Gastroesophageal sphincter (tissue), 4 donors: Measurements from ENCODE around the gene GTF2B. TPM values are rescaled to one million over a fixed set of nuclear protein-coding genes. Genes with fewer than 3 reads are reported as not detected.

Experiments used
- ATAC-seq: fragments of 150-250 bp; one replicate; pipeline ENCODE4 v1.9.1; 2016; ENCODE audit warnings: mild to moderate bottlenecking, moderate library complexity
- H3K27ac ChIP-seq, 4 donors: fragments of 200-600 bp; sonication (generic) in 3 of 4; 1 replicate in 3 of 4; 2 replicates in 1 of 4; pipeline ENCODE4 v1.5.1; 2016 to 2019
- H3K27me3 ChIP-seq: fragments of 200-600 bp; sonication (generic); one replicate; pipeline ENCODE4 v1.5.1; 2019
- H3K36me3 ChIP-seq, 2 donors: fragments of 200-600 bp; sonication (generic); one replicate each; pipeline ENCODE4 v1.5.1; 2019; ENCODE audit warnings: control low read depth in 1 of 2
- H3K4me1 ChIP-seq, 3 donors: fragments of 200-600 bp; sonication (generic); 1 replicate in 2 of 3; 2 replicates in 1 of 3; pipeline ENCODE4 v1.5.1; 2016 to 2019; ENCODE audit warnings: control low read depth in 2 of 3
- H3K4me3 ChIP-seq, 2 donors: fragments of 200-600 bp; sonication (generic); one replicate each; pipeline ENCODE4 v1.5.1; 2019; ENCODE audit warnings: mild to moderate bottlenecking in 1 of 2, moderate library complexity in 1 of 2
- H3K9me3 ChIP-seq, 3 donors: fragments of 200-600 bp; sonication (generic); one replicate each; pipeline ENCODE4 v1.5.1; 2017 to 2019; ENCODE audit warnings: control low read depth in 2 of 3
- EP300 ChIP-seq: sonication (generic); formaldehyde crosslinking; IDR thresholded peaks from one replicate; pipeline ENCODE4 v1.6.1; 2017; ENCODE audit warnings: antibody characterized with exemption, mild to moderate bottlenecking
- POLR2A ChIP-seq, 2 donors: fragments of 450-650 bp; IDR thresholded peaks; one replicate each; pipeline ENCODE4 v1.6.1; 2017; ENCODE audit warnings: antibody characterized with exemption in 2 of 2, mild to moderate bottlenecking in 2 of 2, moderate library complexity in 1 of 2
- POLR2AphosphoS5 ChIP-seq: sonication (generic); formaldehyde crosslinking; IDR thresholded peaks from one replicate; pipeline ENCODE4 v1.6.1; 2017; ENCODE audit warnings: antibody characterized with exemption
- WGBS, 2 donors: methylation state at CpG; one replicate each; pipeline ENCODE4 v1.1.5; 2018; ENCODE audit warnings: low coverage in 1 of 2; 5-methylcytosine and 5-hydroxymethylcytosine counted together
- small RNA-seq, 4 donors: library from RNA; depleted of rRNA; stranded (forward); fragments of <200 nt; gene quantifications; one replicate each; pipeline ENCODE3, GENCODE V24; 2016
- total RNA-seq, 4 donors: library from RNA; depleted of rRNA; stranded (reverse); fragments of >200 nt; gene quantifications; one replicate each; pipeline ENCODE4 v1.1.0, GENCODE V29; 2016
- TF ChIP-seq, protein P1 (sequence below), 4 experiments: fragments of 200-600 bp in 2 of 4; fragments of 450-650 bp in 2 of 4; sonication (generic) in 1 of 4; IDR thresholded peaks; one replicate each; pipeline ENCODE4 v1.5.1; 2017 to 2019; ENCODE audit warnings: antibody characterized with exemption in 4 of 4, mild to moderate bottlenecking in 2 of 4, moderate library complexity in 2 of 4

GTF2B gene
- total RNA-seq, 4 donors from 2014 or later = 27.0 to 42.6 (median 33.2) TPM

DNA sequence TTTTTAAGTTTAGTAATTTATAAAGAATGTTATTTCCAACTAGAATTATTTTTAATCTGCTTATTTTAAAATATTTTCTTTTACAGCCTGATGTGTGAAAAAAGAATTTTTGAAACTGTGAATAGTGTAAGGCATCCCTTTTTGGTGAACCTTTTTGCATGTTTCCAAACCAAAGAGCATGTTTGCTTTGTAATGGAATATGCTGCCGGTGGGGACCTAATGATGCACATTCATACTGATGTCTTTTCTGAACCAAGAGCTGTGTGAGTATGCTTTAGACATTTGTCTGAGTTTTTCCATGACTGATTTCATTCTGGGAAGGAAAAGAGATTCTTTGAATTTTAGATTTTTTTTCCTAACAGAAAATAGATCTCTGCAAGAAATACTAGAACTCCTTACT is 77.9 kb downstream of the GTF2B start:
- Histone ChIP-seq H3K4me3 (no peak overlapping the region), H3K4me1 (no peaks in the 10 kb centered on the region), H3K9me3 (no peaks in the 10 kb centered on the region), H3K27me3 (no peaks in the 10 kb centered on the region), H3K27ac (no peak overlapping the region), H3K36me3 (peaks cover 0 to 71% of the 10 kb centered on the region in 2 donors)
- no peak for ATAC-seq
- no peak for TF ChIP-seq POLR2A (IDR thresholded peaks at IDR 0.05)
- TF ChIP-seq, protein P1, sequence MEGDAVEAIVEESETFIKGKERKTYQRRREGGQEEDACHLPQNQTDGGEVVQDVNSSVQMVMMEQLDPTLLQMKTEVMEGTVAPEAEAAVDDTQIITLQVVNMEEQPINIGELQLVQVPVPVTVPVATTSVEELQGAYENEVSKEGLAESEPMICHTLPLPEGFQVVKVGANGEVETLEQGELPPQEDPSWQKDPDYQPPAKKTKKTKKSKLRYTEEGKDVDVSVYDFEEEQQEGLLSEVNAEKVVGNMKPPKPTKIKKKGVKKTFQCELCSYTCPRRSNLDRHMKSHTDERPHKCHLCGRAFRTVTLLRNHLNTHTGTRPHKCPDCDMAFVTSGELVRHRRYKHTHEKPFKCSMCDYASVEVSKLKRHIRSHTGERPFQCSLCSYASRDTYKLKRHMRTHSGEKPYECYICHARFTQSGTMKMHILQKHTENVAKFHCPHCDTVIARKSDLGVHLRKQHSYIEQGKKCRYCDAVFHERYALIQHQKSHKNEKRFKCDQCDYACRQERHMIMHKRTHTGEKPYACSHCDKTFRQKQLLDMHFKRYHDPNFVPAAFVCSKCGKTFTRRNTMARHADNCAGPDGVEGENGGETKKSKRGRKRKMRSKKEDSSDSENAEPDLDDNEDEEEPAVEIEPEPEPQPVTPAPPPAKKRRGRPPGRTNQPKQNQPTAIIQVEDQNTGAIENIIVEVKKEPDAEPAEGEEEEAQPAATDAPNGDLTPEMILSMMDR (IDR thresholded peaks at IDR 0.05) = no peak
- no peak for TF ChIP-seq POLR2AphosphoS5
- no peak for TF ChIP-seq EP300
- WGBS, 2 donors = 75 to 100% methylated on average over 1 of the region's 1 CpG

DNA sequence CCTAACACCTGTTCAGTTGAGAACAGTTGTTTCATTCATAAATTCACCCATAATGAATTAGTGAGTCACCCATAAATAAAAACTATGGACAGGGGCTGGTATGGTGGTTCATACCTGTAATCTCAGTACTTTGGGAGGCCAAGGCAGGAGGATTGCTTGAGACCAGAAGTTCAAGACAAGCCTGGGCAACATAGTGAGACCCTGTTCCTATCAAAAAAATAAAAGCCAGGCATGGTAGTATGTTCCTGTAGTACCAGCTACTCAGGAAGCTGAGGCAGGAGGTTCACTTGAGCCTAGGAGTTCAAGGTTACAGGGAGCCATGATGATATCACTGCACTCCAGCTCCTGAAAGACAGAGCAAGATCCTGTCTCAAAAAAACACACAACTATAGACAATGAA is 79.0 kb downstream of the GTF2B start:
- ATAC-seq = no peak
- no peak overlapping the region for H3K4me3 ChIP-seq

DNA sequence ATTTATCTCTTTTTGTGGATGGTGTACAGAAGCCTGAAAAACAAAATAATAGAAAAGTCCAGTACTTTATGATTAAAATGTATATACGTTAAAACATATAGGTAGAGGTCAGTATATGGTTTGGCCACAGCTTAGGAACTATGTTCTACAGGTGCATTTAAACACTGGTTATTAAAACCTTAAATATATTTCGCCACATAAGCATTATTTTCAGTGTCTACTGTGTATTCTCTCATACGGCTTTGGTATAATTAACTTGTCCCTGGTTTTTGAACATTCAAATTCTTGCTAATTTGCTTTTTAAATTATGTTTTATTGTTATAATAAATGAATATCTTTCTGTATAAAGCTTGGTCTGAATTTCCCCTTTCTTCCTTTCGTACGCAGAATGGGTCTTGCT is 87.9 kb downstream of the GTF2B start:
- TF ChIP-seq POLR2AphosphoS5 (no peak), EP300 (no peak), POLR2A (IDR thresholded peaks at IDR 0.05) (no peak)
- TF ChIP-seq, protein P1 (IDR thresholded peaks at IDR 0.05) = no peak
- H3K27ac ChIP-seq = no peak overlapping the region
- ATAC-seq = no peak
- no peak overlapping the region for H3K4me3 ChIP-seq
- WGBS, 2 donors = 83 to 92% methylated on average over 3 to 5 of the region's 5 CpGs
- H3K27me3 ChIP-seq = no peaks in the 10 kb centered on the region
- peaks cover 0 to 56% of the 10 kb centered on the region in 2 donors for H3K36me3 ChIP-seq
- peaks cover 0 to 4% (median 0%) of the 10 kb centered on the region in 3 donors for H3K4me1 ChIP-seq
- H3K9me3 ChIP-seq = no peaks in the 10 kb centered on the region

More for the DNA sequence above, 79.0 kb downstream of the GTF2B start:
- TF ChIP-seq POLR2AphosphoS5 (no peak), EP300 (no peak), POLR2A (IDR thresholded peaks at IDR 0.05) (no peak)
- TF ChIP-seq, protein P1 (IDR thresholded peaks at IDR 0.05) = no peak
- H3K4me1 ChIP-seq = no peaks in the 10 kb centered on the region
- peaks cover 0 to 73% of the 10 kb centered on the region in 2 donors for H3K36me3 ChIP-seq
- H3K9me3 ChIP-seq = no peaks in the 10 kb centered on the region
- H3K27ac ChIP-seq = no peak overlapping the region
- H3K27me3 ChIP-seq = no peaks in the 10 kb centered on the region

DNA sequence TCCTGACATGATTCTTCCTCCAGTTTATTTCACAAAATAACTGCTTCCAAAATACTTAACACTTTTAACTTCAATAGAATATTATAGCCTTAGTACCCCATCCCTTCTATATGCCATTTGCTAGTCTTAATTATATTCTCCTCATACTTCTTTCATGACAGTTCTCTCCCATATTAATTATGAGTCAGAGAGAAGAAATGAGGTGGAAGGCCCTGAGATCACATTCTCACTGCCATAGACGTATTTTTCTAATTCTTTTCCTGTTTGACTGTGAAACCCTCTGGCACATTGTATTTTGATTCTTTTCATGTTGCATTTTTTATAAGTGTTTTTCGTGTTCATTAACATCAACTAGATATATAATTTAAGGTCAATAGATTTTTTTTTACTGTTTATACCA is 88.4 kb downstream of the GTF2B start:
- TF ChIP-seq POLR2A (IDR thresholded peaks at IDR 0.05) = no peak
- TF ChIP-seq POLR2AphosphoS5 = no peak
- no peak for TF ChIP-seq EP300
- TF ChIP-seq, protein P1 (IDR thresholded peaks at IDR 0.05) = no peak
- ATAC-seq = no peak
- WGBS, 2 donors = 46 to 70% methylated on average over 1 to 2 of the region's 2 CpGs
- Histone ChIP-seq H3K9me3 (no peaks in the 10 kb centered on the region), H3K27me3 (no peaks in the 10 kb centered on the region), H3K4me3 (no peak overlapping the region), H3K27ac (no peak overlapping the region), H3K36me3 (peaks cover 0 to 51% of the 10 kb centered on the region in 2 donors), H3K4me1 (peaks cover 0 to 4% (median 0%) of the 10 kb centered on the region in 3 donors)

Small RNA genes lying within 50 kb of the gene (small RNA-seq; reads per million reads assigned to genes)
- gene RNU6-125P = 0 reads per million in 4 donors

Other genes starting within 250 kb of the GTF2B start
- 10 to 100 TPM; 30.9 to 47.8 (median 38.4) TPM for gene PKN2, start 207.3 kb downstream of the GTF2B start, total RNA-seq
- 10 to 100 TPM; 20.0 to 30.4 (median 24.9) TPM for gene KYAT3, start 101.1 kb upstream of the GTF2B start, total RNA-seq
- 10 to 100 TPM; 16.1 to 38.3 (median 20.1) TPM for gene RBMXL1, start 101.1 kb upstream of the GTF2B start, total RNA-seq
- gene GBP3, start 131.3 kb upstream of the GTF2B start, total RNA-seq = 10 to 100 TPM in 3 of 4 donors, 1 to 10 TPM in 1; 8.6 to 26.5 (median 20.7) TPM
- 10 to 100 TPM; 14.9 to 46.4 (median 24.2) TPM for gene GBP1, start 173.6 kb upstream of the GTF2B start, total RNA-seq
- 100 to 1,000 TPM; 147 to 172 (median 167) TPM for gene GBP2, start 234.5 kb upstream of the GTF2B start, total RNA-seq